Activated naive CD4-positive, alpha-beta T cell treated with anti-CD3 and anti-CD28 coated beads, Interleukin-2, amount 50 U/mL, for 16 hours (primary cell): ENCODE data around the gene NOA1.
"Not testable (repeated sequence)": the region's sequence is repeated elsewhere in the genome, so short reads cannot be mapped to it uniquely, and the experiment has no call there.

Experiments used
- DNase-seq: peaks from one replicate; pipeline ENCODE4 v3.0.0-alpha.2; 2020

Gene NOA1

GRCh38 chr4:56953680-56954520, 23.5 kb downstream of the NOA1 start:
- DNase-seq: no peak

- DNase-seq: no peak
Observed at GRCh38 chr4:56941403-56941802, 36.0 kb downstream of the NOA1 start.

- no peak for DNase-seq
Observed at GRCh38 chr4:56940971-56941370, 36.4 kb downstream of the NOA1 start.

GRCh38 chr4:56940403-56940802, 37.0 kb downstream of the NOA1 start:
- no peak for DNase-seq

GRCh38 chr4:56939826-56940225, 37.6 kb downstream of the NOA1 start:
- not testable (repeated sequence) for DNase-seq

- DNase-seq: no peak
Observed at GRCh38 chr4:56937262-56937661, 40.1 kb downstream of the NOA1 start.

GRCh38 chr4:56931924-56932323, 45.5 kb downstream of the NOA1 start:
- DNase-seq: no peak

GRCh38 chr4:56930638-56931037, 46.8 kb downstream of the NOA1 start:
- DNase-seq: no peak

GRCh38 chr4:56927196-56927595, 50.2 kb downstream of the NOA1 start:
- DNase-seq: no peak

GRCh38 chr4:56914977-56915376, 62.4 kb downstream of the NOA1 start:
- not testable (repeated sequence) for DNase-seq

- no peak for DNase-seq
Observed at GRCh38 chr4:56914336-56914735, 63.1 kb downstream of the NOA1 start.
